HepG2 (cell line): ENCODE data around the gene RRP9. TPM values are rescaled to one million over a fixed set of nuclear protein-coding genes. Genes with fewer than 3 reads are reported as not detected.

Experiments used
- ATAC-seq: fragments of 200-7000 bp; cut with Tn5 transposase; 3 replicates; pipeline ENCODE4 v1.9.1; 2020; ENCODE audit warnings: mild to moderate bottlenecking, moderate library complexity
- BruUV-seq: library from RNA; stranded (reverse); fragments of 400-500 nt; replicated peaks from 2 replicates; lab custom pipeline; 2021; lab: Mats Ljungman, UMichigan
- CTCF ChIA-PET: fragments of 300-600 bp; formaldehyde crosslinking; extraction: SDS; loops from one replicate; lab custom pipeline; 2021; ENCODE audit warnings: low total read pairs, inconsistent platforms, low intra/inter-chr PET ratio; lab: Yijun Ruan, JAX
- POLR2A ChIA-PET: fragments of 350-600 bp; sonication (Branson Sonifier 250); formaldehyde crosslinking; loops from one replicate; lab custom pipeline; 2020; ENCODE audit warnings: antibody characterized with exemption, inconsistent platforms; lab: Yijun Ruan, JAX
- DNase-seq: peaks from one replicate; pipeline ENCODE4 v3.0.0-alpha.2; 2015; ENCODE audit warnings: low spot score
- FAIRE-seq: peaks from 3 replicates; lab custom pipeline; 2011; peaks lifted over from hg19 to GRCh38; lab: Jason Lieb, UNC
- H2AFZ ChIP-seq: one replicate; pipeline ENCODE4 v1.6.1; 2011; ENCODE audit warnings: low read length, inconsistent platforms
- H3K27ac ChIP-seq: fragments of 300-600 bp; 3 replicates; pipeline ENCODE4 v1.8.0; 2011; ENCODE audit warnings: mixed run types, mild to moderate bottlenecking, mixed read lengths, low read length, inconsistent platforms; ENCODE audit not compliant: insufficient read depth; ENCODE audit errors: extremely low read length
- H3K27me3 ChIP-seq, 2 experiments: fragments of 200-600 bp in 1 of 2; 2 replicates in 1 of 2; 3 replicates in 1 of 2; pipeline versions ENCODE4 v1.6.0 to v1.8.0; 2011; ENCODE audit warnings: low read length in 2 of 2, mild to moderate bottlenecking in 2 of 2, moderate library complexity in 2 of 2, inconsistent platforms in 1 of 2; ENCODE audit not compliant: insufficient read depth in 2 of 2, control insufficient read depth in 1 of 2
- H3K36me3 ChIP-seq, 2 experiments: fragments of 200-600 bp in 1 of 2; replicated peaks in 1 of 2; 2 replicates in 1 of 2; 3 replicates in 1 of 2; pipeline versions ENCODE4 v1.5.1 to v1.8.0; 2011; ENCODE audit warnings: low read length in 2 of 2, inconsistent platforms in 1 of 2; ENCODE audit not compliant: insufficient read depth in 2 of 2, control insufficient read depth in 1 of 2
- H3K4me1 ChIP-seq: 2 replicates; pipeline ENCODE4 v1.5.1; 2012; ENCODE audit warnings: low read length, inconsistent platforms; ENCODE audit not compliant: insufficient read depth
- H3K4me2 ChIP-seq: 2 replicates; pipeline ENCODE4 v1.6.0; 2011; ENCODE audit warnings: low read depth, low read length, inconsistent platforms
- H3K4me3 ChIP-seq, 3 experiments: fragments of 200-600 bp in 1 of 3; sonication (generic), shearing (Covaris generic) in 1 of 3; replicated peaks in 1 of 3; 2 replicates each; pipeline ENCODE4 v1.5.1; 2011 to 2016; ENCODE audit warnings: low read length in 3 of 3, inconsistent platforms in 2 of 3, low read depth in 2 of 3, mild to moderate bottlenecking in 2 of 3, control low read depth in 1 of 3, mixed read lengths in 1 of 3; ENCODE audit not compliant: insufficient read depth in 1 of 3
- H3K79me2 ChIP-seq: one replicate; pipeline ENCODE4 v1.6.1; 2011; ENCODE audit warnings: low read length, inconsistent platforms; ENCODE audit not compliant: insufficient read depth
- H3K9ac ChIP-seq: 2 replicates; pipeline ENCODE4 v1.6.0; 2011; ENCODE audit warnings: mild to moderate bottlenecking, low read depth, low read length, inconsistent platforms; ENCODE audit not compliant: insufficient read depth
- H3K9me3 ChIP-seq: 2 replicates; pipeline ENCODE4 v1.5.1; 2012; ENCODE audit warnings: mild to moderate bottlenecking, low read length
- H4K20me1 ChIP-seq: 2 replicates; pipeline ENCODE4 v1.6.0; 2011; ENCODE audit warnings: inconsistent platforms, mild to moderate bottlenecking, low read length, moderate library complexity; ENCODE audit not compliant: insufficient read depth
- CREBL2 ChIP-seq: sonication (generic); formaldehyde crosslinking; IDR thresholded peaks from 2 replicates; pipeline ENCODE4 v1.8.1; 2023; ENCODE audit warnings: missing genetic modification reagents, mild to moderate bottlenecking, borderline replicate concordance
- EHMT2 ChIP-seq: fragments of 200-600 bp; sonication (generic); IDR thresholded peaks from 2 replicates; pipeline ENCODE4 v1.7.0; 2017; ENCODE audit warnings: antibody characterized with exemption, low read depth, low read length, borderline replicate concordance
- HINFP ChIP-seq: sonication (generic); formaldehyde crosslinking; IDR thresholded peaks from 2 replicates; pipeline ENCODE4 v1.4.0; 2020; ENCODE audit warnings: low read depth, mild to moderate bottlenecking, missing genetic modification reagents
- IKZF5 ChIP-seq: IDR thresholded peaks from 2 replicates; pipeline ENCODE4 v1.6.1; 2018; ENCODE audit warnings: missing genetic modification reagents, mild to moderate bottlenecking, missing compliant biosample characterization
- NCOR1 ChIP-seq: fragments of 200-600 bp; sonication (generic); IDR thresholded peaks from 2 replicates; pipeline ENCODE4 v1.7.0; 2017; ENCODE audit warnings: antibody characterized with exemption, low read length, borderline replicate concordance
- U2AF1 ChIP-seq: fragments of 200-400 bp; formaldehyde crosslinking; optimal IDR thresholded peaks from 2 replicates; pipeline ENCODE3; 2017; ENCODE audit warnings: mild to moderate bottlenecking, low read depth, low read length
- ZBTB39 ChIP-seq: sonication (generic); formaldehyde crosslinking; IDR thresholded peaks from 2 replicates; pipeline ENCODE4 v1.5.0; 2020; ENCODE audit warnings: missing genetic modification reagents
- ZNF230 ChIP-seq: sonication (generic); formaldehyde crosslinking; IDR thresholded peaks from 2 replicates; pipeline ENCODE4 v1.4.0; 2020; ENCODE audit warnings: mild to moderate bottlenecking, missing genetic modification reagents
- ZNF781 ChIP-seq: sonication (generic); formaldehyde crosslinking; IDR thresholded peaks from 2 replicates; pipeline ENCODE4 v1.5.1; 2020; ENCODE audit warnings: borderline replicate concordance, mild to moderate bottlenecking, missing genetic modification reagents; ENCODE audit errors: not compliant biosample characterization
- ZNF792 ChIP-seq: IDR thresholded peaks from 2 replicates; pipeline ENCODE4 v1.6.1; 2016
- WGBS: methylation state at CpG from one replicate; pipeline ENCODE4 v1.1.6; 2017; ENCODE audit warnings: low lambda C conversion rate; 5-methylcytosine and 5-hydroxymethylcytosine counted together
- in situ Hi-C: cut with HindIII; loops from 2 replicates; pipeline ENCODE4 v1.10.0; 2017; ENCODE audit warnings: low pct_unique_long_range_greater_than_20kb; ENCODE audit not compliant: extremely low pct_ligation_motif_present
- intact Hi-C: fragments of 100-400 bp; cut with micrococcal nuclease; formaldehyde crosslinking; loops from one replicate; pipeline ENCODE4 v1.10.0; 2022; ENCODE audit not compliant: unreplicated experiment
- polyA plus RNA-seq, 8 experiments: library from polyadenylated mRNA; depleted of rRNA in 3 of 8; stranded (reverse) in 7 of 8; unstranded in 1 of 8; fragments of >200 nt; fragmentation: Illumina TruSeq in 4 of 8; extraction: Trizol in 4 of 8; gene quantifications; 2 replicates each; pipeline versions ENCODE4 v1.2.1 to v1.2.3, GENCODE V29; 2011 to 2016; ENCODE audit warnings: low read depth in 4 of 8, missing spikeins in 1 of 8, mixed read lengths in 1 of 8; ENCODE audit not compliant: insufficient read depth in 1 of 8
- total RNA-seq, 5 experiments: library from RNA; depleted of rRNA; stranded (reverse); fragments of >200 nt; fragmentation: Illumina TruSeq; extraction: Trizol; gene quantifications; 2 replicates each; pipeline ENCODE4 v1.2.3, GENCODE V29; 2016; ENCODE audit warnings: low read depth in 1 of 5

Gene RRP9
- total and polyA plus RNA-seq, 2 of the 13 experiments (the other 11 are each of a cell fraction or from before 2014, with no cell fraction given) = 14.8 to 44.0 TPM

- no peak for FAIRE-seq
- Histone ChIP-seq H3K9me3 (no peaks in the 10 kb centered on the region), H2AFZ (no peak overlapping the region), H3K27me3 (no peaks in the 10 kb centered on the region), H3K79me2 (no peaks in the 10 kb centered on the region), H4K20me1 (no peaks in the 10 kb centered on the region), H3K9ac (no peak overlapping the region), H3K27ac (no peak overlapping the region), H3K36me3 (peaks cover 4 to 19% of the 10 kb centered on the region in 2 experiments; a peak in 4 of 5 replicates), H3K4me1 (peaks cover 41% of the 10 kb centered on the region), H3K4me2 (no peak overlapping the region), H3K4me3 (no peak overlapping the region)
- ATAC-seq = no peak
- DNase-seq = no peak
- TF ChIP-seq CREBL2 (CRISPR knock-in tag) (no peak), NCOR1 (no peak), ZNF781 (CRISPR knock-in tag) (no peak), ZNF792 (CRISPR knock-in tag) (no peak), ZNF230 (CRISPR knock-in tag) (no peak), ZBTB39 (CRISPR knock-in tag) (no peak), HINFP (no peak), IKZF5 (CRISPR knock-in tag) (no peak), EHMT2 (no peak), U2AF1 (no peak)
- BruUV-seq = no TSS peak
- intact Hi-C loops = no loop called here
- WGBS = 100% methylated on average over 1 of the region's 10 CpGs
- ChIA-PET POLR2A (no interaction called here), CTCF (no interaction called here)
- in situ Hi-C loops = no loop called here
These were observed 18.7 kb upstream of the RRP9 start for GRCh38 chr3:51960386-51960785.
